Thyroid gland (tissue), 4 donors: ENCODE results near the gene HOXB3.

Experiments
- CTCF ChIP-seq, 6 experiments: fragments of 200-600 bp in 3 of 6; fragments of 450-650 bp in 3 of 6; sonication (generic) in 3 of 6; IDR thresholded peaks; one replicate each; pipeline ENCODE4 v1.5.1; 2016 to 2019; ENCODE audit warnings: antibody characterized with exemption in 6 of 6, mild to moderate bottlenecking in 2 of 6, inconsistent platforms in 1 of 6, moderate library complexity in 1 of 6
- POLR2A ChIP-seq, 2 donors: fragments of 450-650 bp; IDR thresholded peaks; one replicate each; pipeline ENCODE4 v1.6.1; 2017; ENCODE audit warnings: antibody characterized with exemption in 2 of 2, mild to moderate bottlenecking in 2 of 2, moderate library complexity in 1 of 2

- TF ChIP-seq CTCF (IDR thresholded peaks at IDR 0.05) (no peak), POLR2A (IDR thresholded peaks at IDR 0.05) (no peak)
These were observed 14.2 kb downstream of the HOXB3 start for GRCh38 chr17:48575673-48576478.
